Esophagus squamous epithelium (tissue), 5 donors: ENCODE measurements around the gene CLPSL1. TPM values are rescaled to one million over a fixed set of nuclear protein-coding genes. Genes with fewer than 3 reads are reported as not detected.

Experiments
- DNase-seq: peaks from one replicate; lab custom pipeline; 2025; lab: John Stamatoyannopoulos, UW
- H3K27ac ChIP-seq, 4 donors: fragments of 200-600 bp; sonication (generic); one replicate each; pipeline ENCODE4 v1.5.1; 2016 to 2019; ENCODE audit warnings: mild to moderate bottlenecking in 1 of 4
- H3K27me3 ChIP-seq, 4 donors: fragments of 200-600 bp; sonication (generic); 1 replicate in 3 of 4; 2 replicates in 1 of 4; pipeline versions ENCODE4 v1.5.1 to v1.6.0; 2017 to 2021; ENCODE audit warnings: antibody characterized with exemption in 1 of 4
- H3K36me3 ChIP-seq, 3 donors: fragments of 200-600 bp; sonication (generic); one replicate each; pipeline ENCODE4 v1.5.1; 2016 to 2019
- H3K4me1 ChIP-seq, 3 donors: fragments of 200-600 bp; sonication (generic); one replicate each; pipeline ENCODE4 v1.5.1; 2017 to 2019
- H3K4me3 ChIP-seq, 4 donors: fragments of 200-600 bp; sonication (generic); 1 replicate in 3 of 4; 2 replicates in 1 of 4; pipeline ENCODE4 v1.5.1; 2016 to 2019; ENCODE audit warnings: mild to moderate bottlenecking in 2 of 4, moderate library complexity in 1 of 4
- H3K9me3 ChIP-seq, 3 donors: fragments of 200-600 bp; sonication (generic); one replicate each; pipeline ENCODE4 v1.5.1; 2016 to 2019
- POLR2A ChIP-seq, 4 donors: fragments of 450-650 bp; IDR thresholded peaks; one replicate each; pipeline ENCODE4 v1.6.1; 2017; ENCODE audit warnings: antibody characterized with exemption in 4 of 4, mild to moderate bottlenecking in 4 of 4, moderate library complexity in 3 of 4
- WGBS, 2 donors: methylation state at CpG; one replicate each; pipeline ENCODE4 v1.1.5; 2018; 5-methylcytosine and 5-hydroxymethylcytosine counted together
- intact Hi-C: fragments of 100-400 bp; cut with DNase I; formaldehyde crosslinking; loops from one replicate; pipeline ENCODE4 v1.15.0; 2022
- total RNA-seq, 4 donors: library from RNA; depleted of rRNA; stranded (reverse); fragments of >200 nt; gene quantifications; one replicate each; pipeline ENCODE4 v1.1.0, GENCODE V29; 2016
- TF ChIP-seq, protein P1 (sequence below), 6 experiments: fragments of 450-650 bp in 4 of 6; fragments of 200-600 bp in 2 of 6; sonication (generic) in 2 of 6; IDR thresholded peaks; one replicate each; pipeline ENCODE4 v1.5.1; 2016 to 2019; ENCODE audit warnings: antibody characterized with exemption in 6 of 6, mild to moderate bottlenecking in 4 of 6, moderate library complexity in 4 of 6
- donor health status: DM: yes; HTN: yes; CAD: no.

CLPSL1 gene
- total RNA-seq, 4 donors from 2014 or later = not detected

GRCh38 chr6:35811699-35811995, 30.8 kb downstream of the CLPSL1 start:
- peaks cover 0 to 25% (median 0%) of the 10 kb centered on the region in 4 donors for H3K27me3 ChIP-seq
- DNase-seq = no peak
- no peaks in the 10 kb centered on the region for H3K36me3 ChIP-seq
- intact Hi-C loops = no loop called here
- no peaks in the 10 kb centered on the region for H3K9me3 ChIP-seq
- no peak overlapping the region for H3K4me3 ChIP-seq
- TF ChIP-seq POLR2A (IDR thresholded peaks at IDR 0.05) = no peak
- TF ChIP-seq, protein P1, sequence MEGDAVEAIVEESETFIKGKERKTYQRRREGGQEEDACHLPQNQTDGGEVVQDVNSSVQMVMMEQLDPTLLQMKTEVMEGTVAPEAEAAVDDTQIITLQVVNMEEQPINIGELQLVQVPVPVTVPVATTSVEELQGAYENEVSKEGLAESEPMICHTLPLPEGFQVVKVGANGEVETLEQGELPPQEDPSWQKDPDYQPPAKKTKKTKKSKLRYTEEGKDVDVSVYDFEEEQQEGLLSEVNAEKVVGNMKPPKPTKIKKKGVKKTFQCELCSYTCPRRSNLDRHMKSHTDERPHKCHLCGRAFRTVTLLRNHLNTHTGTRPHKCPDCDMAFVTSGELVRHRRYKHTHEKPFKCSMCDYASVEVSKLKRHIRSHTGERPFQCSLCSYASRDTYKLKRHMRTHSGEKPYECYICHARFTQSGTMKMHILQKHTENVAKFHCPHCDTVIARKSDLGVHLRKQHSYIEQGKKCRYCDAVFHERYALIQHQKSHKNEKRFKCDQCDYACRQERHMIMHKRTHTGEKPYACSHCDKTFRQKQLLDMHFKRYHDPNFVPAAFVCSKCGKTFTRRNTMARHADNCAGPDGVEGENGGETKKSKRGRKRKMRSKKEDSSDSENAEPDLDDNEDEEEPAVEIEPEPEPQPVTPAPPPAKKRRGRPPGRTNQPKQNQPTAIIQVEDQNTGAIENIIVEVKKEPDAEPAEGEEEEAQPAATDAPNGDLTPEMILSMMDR (IDR thresholded peaks at IDR 0.05) = no peak
- 50 to 82% methylated on average over 1 to 6 of the region's 6 CpGs for WGBS, 2 donors
- peak overlapping the region; percentile 30 to 65 (median 48) for H3K27ac ChIP-seq
- peaks cover 8 to 28% (median 12%) of the 10 kb centered on the region in 3 donors for H3K4me1 ChIP-seq

DNA sequence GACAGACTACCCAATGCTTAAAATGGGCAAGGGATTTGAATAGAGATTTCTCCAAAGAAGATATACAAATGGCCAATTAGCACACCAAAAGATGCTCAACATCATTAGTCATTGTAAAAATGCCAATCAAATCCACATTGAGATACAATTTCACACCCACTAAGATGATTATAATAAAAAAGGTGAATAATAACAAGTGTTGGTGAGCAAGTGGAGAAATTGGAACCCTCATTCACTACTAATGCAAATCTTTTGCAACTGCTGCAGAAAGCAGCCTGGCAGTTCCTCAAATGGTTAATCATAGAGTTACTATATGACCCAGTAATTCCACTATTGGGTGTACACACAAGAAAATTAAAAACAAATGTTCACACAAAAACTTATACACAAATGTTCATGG, 36.7 kb downstream of the CLPSL1 start:
- Histone ChIP-seq H3K4me1 (peaks cover 2 to 10% (median 4%) of the 10 kb centered on the region in 3 donors), H3K27me3 (peaks cover 0 to 6% (median 0%) of the 10 kb centered on the region in 4 donors), H3K4me3 (no peak overlapping the region), H3K9me3 (peaks cover 0 to 10% (median 9%) of the 10 kb centered on the region in 3 donors), H3K27ac (no peak overlapping the region), H3K36me3 (no peaks in the 10 kb centered on the region)
- DNase-seq = no peak
- TF ChIP-seq, protein P1 (IDR thresholded peaks at IDR 0.05) = no peak
- TF ChIP-seq POLR2A (IDR thresholded peaks at IDR 0.05) = no peak
- intact Hi-C loops = no loop called here

DNA sequence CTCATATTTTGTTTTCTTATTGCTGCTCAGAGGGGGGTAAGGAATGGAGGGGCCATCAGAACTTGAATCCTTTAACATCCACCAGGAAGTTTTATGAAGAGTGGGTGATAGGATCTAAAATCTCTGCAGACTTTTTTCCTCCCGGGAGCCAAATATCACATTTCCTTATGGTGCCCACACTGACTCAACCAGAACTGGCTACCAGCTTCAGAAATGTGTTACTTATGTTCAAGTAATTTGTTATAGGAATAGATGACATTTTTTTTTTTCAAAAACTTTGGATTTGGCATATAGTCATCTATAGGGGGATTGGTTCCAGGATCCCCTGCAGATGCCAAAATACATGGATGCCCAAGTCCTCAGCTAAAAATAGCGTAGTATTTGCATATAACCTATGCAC, 42.8 kb downstream of the CLPSL1 start:
- no peak for DNase-seq
- Histone ChIP-seq H3K9me3 (no peaks in the 10 kb centered on the region), H3K27me3 (peaks cover 0 to 14% (median 0%) of the 10 kb centered on the region in 4 donors), H3K36me3 (no peaks in the 10 kb centered on the region), H3K4me3 (no peak overlapping the region), H3K4me1 (no peaks in the 10 kb centered on the region), H3K27ac (no peak overlapping the region)
- WGBS, 2 donors = 79 to 87% methylated on average over 2 of the region's 2 CpGs
- intact Hi-C loops = no loop called here
- TF ChIP-seq, protein P1 (IDR thresholded peaks at IDR 0.05) = no peak
- TF ChIP-seq POLR2A (IDR thresholded peaks at IDR 0.05) = no peak

- H3K9me3 ChIP-seq = no peaks in the 10 kb centered on the region
- no peak overlapping the region for H3K4me3 ChIP-seq
- H3K27ac ChIP-seq = no peak overlapping the region
- no peak for DNase-seq
- 79 to 81% methylated on average over 5 of the region's 5 CpGs for WGBS, 2 donors
- H3K27me3 ChIP-seq = peaks cover 0 to 8% (median 0%) of the 10 kb centered on the region in 4 donors
- intact Hi-C loops = no loop called here
- H3K4me1 ChIP-seq = no peaks in the 10 kb centered on the region
- no peaks in the 10 kb centered on the region for H3K36me3 ChIP-seq
- no peak for TF ChIP-seq POLR2A (IDR thresholded peaks at IDR 0.05)
- TF ChIP-seq, protein P1 (IDR thresholded peaks at IDR 0.05) = no peak
Measured at GRCh38 chr6:35824552-35825192, 43.9 kb downstream of the CLPSL1 start.

GRCh38 chr6:35829306-35829705, 48.5 kb downstream of the CLPSL1 start:
- DNase-seq = no peak
- Histone ChIP-seq H3K36me3 (peaks cover 0 to 20% (median 0%) of the 10 kb centered on the region in 3 donors), H3K27me3 (peaks cover 0 to 8% (median 0%) of the 10 kb centered on the region in 4 donors), H3K9me3 (no peaks in the 10 kb centered on the region), H3K27ac (no peak overlapping the region), H3K4me3 (no peak overlapping the region), H3K4me1 (no peaks in the 10 kb centered on the region)
- 92 to 97% methylated on average over 5 of the region's 5 CpGs for WGBS, 2 donors
- TF ChIP-seq, protein P1 (IDR thresholded peaks at IDR 0.05) = no peak
- TF ChIP-seq POLR2A (IDR thresholded peaks at IDR 0.05) = no peak
- intact Hi-C loops = no loop called here
